Measurements from ENCODE around the gene SAV1.
"Not testable (repeated sequence)": the region's sequence is repeated elsewhere in the genome, so short reads cannot be mapped to it uniquely, and the experiment has no call there.

Gene SAV1

DNA sequence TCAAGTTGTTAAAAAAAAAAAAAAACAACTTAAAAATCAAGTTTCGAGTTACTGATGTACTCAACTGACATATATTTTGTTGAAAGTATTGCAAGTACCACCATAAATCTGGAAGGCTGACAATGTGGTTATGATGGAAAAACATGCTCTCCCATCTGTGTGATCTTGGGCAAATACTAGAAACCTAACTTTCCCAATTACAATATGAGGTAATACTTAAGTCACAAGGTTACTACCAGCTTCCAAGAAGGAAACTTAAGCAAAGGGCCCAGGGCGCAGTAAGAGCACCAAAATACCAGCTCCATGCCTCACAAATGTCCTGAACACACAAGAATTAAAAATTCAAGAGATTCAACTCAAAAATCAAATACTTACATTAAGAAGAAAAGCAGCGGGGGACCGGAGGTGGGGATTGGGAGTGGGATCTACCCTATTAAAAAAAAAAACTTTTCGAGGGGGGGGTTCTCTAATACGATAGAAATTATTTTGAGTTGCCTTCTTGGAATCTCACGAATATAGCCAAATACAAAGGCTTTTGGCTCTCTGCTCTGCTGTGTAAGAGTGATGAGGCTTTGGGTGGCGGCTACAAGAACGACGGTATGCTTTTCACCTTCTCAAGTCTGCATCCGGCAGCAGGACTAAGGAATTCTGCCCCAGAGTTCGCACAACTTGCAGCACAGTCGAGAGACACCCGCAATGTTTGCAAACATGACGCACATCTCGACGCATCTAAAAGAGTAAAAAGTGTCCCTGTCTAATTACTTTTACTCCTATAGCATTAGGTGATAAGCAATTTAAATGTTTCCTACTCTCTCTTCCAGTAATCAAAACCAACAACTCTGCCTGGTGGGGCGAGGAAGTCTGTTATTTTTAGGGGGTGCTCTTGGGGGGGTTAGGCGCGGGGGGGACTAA lies 1.1 kb downstream of the SAV1 start:
- H3K4me3 ChIP-seq = peak overlapping the region; percentile 59 to 96 (median 92)
- peak overlapping the region; percentile 60 to 99 (median 92) for H3K27ac ChIP-seq

DNA sequence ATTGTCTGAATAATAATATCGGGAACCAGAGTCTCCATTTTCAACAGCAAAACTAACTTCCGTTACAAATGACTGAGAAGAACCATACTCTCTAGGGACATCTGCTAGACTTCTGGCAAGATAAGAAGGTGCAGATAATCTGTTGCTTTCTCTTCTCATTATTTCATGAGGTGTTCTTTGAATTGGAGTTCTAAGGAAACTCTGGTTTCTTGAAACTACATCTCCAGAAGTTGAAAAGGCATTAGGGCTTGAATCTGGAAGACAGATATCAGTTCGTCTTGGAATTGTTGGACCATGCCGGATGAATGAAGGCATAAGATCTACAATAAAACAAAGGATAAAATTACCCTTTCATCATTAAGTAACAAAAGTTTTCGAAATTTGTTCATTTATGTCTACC lies 2.8 kb downstream of the SAV1 start:
- H3K4me3 ChIP-seq = peak overlapping the region in 2 of 7 experiments; percentile 70 to 92
- peak overlapping the region in 1 of 21 experiments; percentile 97 for H3K27ac ChIP-seq

DNA sequence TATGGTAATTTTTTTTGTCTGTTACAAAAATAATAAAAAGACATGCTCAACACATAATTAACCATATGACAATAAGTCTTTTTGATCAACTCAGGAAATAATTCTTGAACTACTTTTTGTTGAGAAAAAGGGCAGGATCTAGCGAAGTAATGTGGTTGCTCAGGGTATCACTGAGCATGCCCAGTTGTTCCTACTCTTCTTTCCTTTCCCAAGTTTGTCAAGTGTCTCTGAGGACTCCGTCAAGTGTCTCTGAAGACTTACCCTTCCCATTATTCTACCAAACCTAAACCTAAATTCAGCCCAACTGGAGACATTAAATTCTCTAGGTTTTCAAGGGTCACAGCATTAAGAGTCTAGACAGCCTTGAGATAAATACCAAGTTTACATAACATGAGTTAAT lies 3.5 kb downstream of the SAV1 start:
- not testable (repeated sequence) for H3K27ac ChIP-seq, H3K4me3 ChIP-seq

DNA sequence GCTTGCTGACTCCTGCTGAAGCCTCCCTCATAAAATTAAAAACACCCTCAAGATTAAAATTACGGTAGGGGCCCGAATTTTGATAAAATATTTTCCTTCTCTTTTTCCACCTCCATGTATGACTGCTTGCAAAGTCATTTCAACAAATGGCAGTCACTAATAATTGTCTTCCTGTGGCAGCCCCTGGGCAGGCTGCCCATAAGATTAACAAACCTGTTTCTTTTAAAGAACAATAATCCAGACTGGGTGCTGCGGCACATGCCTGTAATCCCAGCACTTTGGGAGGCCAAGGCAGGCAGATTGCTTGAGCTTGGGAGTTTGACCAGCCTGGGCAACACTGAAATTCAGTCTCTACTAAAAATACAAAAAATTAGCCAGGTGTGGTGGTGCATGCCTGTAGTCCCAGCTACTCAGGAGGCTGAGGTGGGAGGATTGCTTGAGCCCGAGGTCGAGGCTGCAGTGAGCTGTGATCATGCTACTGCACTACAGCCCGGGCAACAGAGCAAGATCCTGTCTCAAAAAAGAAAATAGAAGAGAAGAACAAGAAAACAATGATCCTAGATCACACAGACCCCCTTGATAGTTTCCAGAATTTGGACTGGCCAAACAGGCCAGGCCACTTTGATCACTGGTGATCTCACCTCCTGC lies 8.7 kb downstream of the SAV1 start:
- Histone ChIP-seq H3K27ac (peak overlapping the region in 5 of 21 experiments; percentile 12 to 77 (median 53)), H3K4me3 (no peak overlapping the region)

DNA sequence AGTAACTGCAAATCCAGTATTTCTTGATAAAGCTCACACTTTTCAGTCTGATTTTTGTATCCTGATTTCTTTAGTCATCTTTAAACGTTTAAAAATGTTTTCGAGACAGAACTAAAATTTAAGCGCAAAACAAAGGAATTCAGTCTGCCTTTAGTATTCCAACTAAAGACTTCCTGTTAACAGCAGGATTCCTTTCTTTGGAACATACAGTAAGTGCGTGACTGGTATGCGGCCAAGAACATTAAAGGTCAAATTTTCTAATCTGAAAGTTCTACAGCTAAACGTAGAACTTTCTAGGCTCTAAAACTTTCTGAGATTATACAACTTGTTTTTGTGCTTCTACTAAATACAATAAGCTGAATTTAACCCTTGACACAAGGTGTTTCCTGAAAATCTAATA lies 9.9 kb downstream of the SAV1 start:
- H3K27ac ChIP-seq = peak overlapping the region in 11 of 21 experiments; percentile 7 to 77 (median 50)

DNA sequence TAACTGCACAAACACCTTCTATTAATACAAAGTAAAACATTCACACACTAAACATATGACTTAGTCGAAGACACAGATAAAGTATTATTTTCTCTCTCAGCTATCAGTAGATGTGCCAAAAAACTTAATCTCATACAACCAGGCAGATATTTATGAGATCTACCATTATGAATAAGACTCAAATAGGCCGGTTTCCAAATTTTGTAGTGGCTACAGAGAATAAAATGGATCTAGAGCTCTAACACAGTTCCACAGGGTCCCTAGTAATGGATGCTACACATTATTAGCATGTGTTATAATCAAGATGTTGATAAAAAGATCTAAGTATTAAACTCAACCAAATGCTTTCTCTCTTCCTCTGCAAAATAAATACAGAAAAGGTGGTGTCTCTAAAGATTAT lies 10.4 kb downstream of the SAV1 start:
- no peak overlapping the region for H3K4me3 ChIP-seq

More for the DNA sequence above, 9.9 kb downstream of the SAV1 start:
- H3K4me3 ChIP-seq = no peak overlapping the region

DNA sequence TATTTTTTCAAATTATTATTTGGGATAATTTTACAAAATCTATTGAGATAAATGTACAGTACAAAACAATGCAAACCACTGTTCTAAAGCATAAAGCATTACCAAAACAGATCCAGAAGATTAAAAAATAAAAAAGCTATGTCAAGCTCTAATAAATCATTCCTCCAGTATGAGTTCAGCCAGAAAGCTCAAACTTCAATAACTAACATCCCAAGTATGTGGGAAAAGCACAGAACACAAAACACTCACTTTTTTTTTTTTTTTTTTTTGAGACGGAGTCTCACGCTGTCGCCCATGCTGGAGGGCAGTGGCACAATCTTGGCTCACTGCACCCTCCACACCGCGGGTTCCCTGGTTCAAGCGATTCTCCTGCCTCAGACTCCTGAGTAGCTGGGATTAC lies 11.3 kb downstream of the SAV1 start:
- Histone ChIP-seq H3K27ac (peak overlapping the region in 4 of 21 experiments; percentile 35 to 77 (median 52)), H3K4me3 (no peak overlapping the region)

More for the DNA sequence above, 10.4 kb downstream of the SAV1 start:
- peak overlapping the region in 10 of 21 experiments; percentile 24 to 77 (median 52) for H3K27ac ChIP-seq

DNA sequence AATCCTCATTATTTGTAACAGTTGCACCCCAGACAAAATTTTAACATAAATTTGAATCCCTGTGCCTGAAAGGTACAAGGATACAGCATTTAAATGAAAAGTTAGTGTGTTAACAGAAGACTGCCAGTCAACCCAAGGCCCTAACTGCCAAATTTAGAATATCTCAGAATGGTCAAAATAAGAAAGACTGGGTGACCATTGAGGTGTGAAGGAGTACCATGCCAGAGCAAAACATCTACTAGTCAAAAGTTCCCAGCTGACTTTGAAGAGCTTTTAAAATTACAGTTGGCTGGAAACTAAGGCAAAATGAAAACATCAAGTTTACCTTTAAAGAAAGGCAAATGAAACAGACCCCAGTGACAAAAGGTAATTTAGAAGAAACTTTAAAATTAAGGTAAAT lies 18.4 kb downstream of the SAV1 start:
- no peak overlapping the region for H3K27ac ChIP-seq
- H3K4me3 ChIP-seq = no peak overlapping the region

DNA sequence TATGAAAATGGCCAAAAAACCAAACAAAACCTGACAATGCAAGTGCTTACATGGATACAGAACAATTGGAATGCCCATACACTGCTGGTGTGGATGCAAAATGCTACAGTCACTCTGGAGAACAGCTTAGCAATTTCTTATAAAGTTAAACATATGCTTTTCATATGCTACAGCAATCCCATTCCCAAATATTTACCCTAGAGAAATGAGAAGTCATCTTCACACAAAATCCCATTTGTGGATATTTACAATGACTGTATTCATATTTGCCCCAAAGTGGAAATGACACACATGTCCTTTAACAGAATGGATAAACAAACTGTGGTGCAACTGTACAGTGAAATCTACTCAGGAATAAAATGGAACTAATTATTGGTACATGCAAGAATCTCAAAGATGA lies 20.4 kb downstream of the SAV1 start:
- Histone ChIP-seq H3K4me3 (no peak overlapping the region), H3K27ac (no peak overlapping the region)

DNA sequence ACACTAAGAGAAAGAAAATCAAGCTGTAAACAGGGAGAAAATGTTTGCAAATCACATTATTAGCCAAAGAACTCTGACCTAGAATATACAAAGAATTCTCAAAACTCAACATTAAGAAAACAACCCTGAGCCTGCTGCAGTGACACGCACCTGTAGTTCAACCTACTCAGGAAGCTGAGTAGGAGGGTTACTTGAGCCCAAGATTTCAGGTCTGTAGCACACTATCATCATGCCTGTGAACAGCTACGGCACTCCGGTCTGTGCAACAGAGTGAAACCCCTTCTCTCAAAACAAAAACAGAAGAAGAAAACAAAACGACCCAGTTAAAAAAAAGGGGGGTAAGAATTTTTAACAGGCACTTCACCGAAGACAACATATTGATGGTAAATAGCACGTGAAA lies 20.8 kb downstream of the SAV1 start:
- Histone ChIP-seq H3K4me3 (no peak overlapping the region), H3K27ac (no peak overlapping the region)

DNA sequence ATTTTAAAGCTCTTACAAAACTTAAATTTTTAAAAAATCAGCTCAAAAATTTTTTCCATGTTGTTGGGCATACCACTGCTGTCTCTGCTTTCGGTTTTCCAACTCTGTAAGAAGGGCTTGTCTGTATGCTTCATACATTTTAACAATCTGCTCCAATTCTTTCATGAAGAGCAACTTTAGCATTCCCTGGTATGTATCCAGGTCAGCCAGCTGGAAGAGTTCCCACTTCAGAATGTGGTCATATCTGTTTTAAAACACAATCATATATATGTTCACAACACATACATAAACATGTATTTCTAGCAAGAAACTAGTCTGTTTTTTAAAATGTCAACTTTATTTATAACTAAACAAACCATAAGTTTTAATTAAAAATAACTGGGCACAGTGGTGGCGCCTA lies 33.0 kb downstream of the SAV1 start:
- Histone ChIP-seq H3K4me3 (no peak overlapping the region), H3K27ac (no peak overlapping the region)

DNA sequence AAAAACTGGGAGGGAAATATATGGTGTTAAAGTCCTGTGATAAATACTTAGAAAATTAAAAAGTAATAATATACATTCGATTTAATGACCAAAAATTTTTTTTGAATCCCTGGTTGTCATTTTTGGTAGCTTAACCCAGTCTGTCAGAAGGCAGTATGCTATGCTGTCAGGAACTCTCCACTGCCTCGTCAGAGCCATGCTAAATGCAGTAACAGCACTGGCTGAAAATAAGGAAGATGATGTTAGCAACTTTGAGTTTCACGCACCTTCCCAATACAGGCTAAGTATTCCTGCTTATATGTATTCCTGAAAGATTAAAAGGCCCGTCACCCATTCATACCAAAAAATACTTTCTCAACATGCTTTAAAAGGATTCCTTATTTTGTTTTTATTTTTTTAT lies 34.2 kb downstream of the SAV1 start:
- H3K4me3 ChIP-seq = no peak overlapping the region

DNA sequence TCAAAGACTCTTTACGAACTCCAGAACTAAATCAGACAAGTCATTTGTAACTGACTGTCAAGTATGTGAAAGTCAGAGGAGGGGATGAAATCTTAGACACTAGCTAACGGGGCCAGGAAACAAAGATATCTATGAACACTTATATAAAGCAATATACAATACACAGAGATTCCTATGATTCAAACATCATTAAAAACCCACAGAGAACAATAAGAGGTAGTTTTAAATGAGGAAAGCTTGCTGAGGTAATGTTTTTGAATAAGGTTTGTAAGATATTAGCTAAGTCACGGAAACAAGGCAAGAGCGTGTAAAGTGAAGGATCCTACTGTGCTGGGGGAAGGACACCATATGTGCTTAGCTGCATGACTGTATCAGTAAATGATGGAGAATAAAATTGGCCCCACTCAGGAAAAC lies 36.7 kb downstream of the SAV1 start:
- H3K4me3 ChIP-seq = no peak overlapping the region
- no peak overlapping the region for H3K27ac ChIP-seq

More for the DNA sequence above, 34.2 kb downstream of the SAV1 start:
- H3K27ac ChIP-seq = no peak overlapping the region

DNA sequence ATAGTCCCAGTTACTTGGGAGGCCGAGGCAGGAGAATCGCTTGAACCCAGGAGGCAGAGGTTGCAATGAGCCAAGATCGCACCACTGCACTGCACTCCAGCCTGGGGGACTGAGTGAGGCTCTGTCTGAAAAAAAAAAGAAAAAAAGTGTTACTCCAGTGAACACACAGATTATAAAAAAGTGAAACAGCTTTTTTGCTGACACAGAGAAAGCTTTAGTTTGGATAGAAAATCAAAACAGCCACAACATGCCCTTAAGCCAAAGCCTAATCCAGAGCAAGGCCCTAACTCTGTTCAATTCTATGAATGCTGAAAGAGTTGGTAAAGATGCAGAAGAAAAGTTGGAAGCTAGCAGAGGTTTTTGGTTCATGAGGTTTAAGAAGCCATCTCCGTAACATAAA lies 43.2 kb downstream of the SAV1 start:
- H3K27ac ChIP-seq = not testable (repeated sequence)

DNA sequence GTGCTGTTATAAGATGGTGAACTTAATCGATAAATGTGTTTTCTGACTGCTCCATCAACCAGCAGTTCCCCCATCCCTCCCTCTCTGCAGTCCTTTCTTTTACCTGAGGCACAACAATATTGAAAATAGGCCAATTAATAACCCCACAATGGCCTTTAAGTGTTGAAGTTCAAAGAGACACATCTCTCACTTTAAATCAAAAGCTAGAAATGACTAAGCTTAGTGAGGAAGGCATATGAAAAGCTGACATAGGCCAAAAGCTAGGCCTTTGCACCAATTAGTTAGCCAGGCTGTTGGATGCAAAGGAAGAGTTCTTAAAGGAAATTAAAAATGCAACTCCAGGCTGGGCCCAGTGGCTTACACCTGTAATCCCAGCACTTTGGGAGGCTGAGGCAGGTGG lies 43.7 kb downstream of the SAV1 start:
- no peak overlapping the region for H3K27ac ChIP-seq
- H3K4me3 ChIP-seq = no peak overlapping the region

More for the DNA sequence above, 43.2 kb downstream of the SAV1 start:
- not testable (repeated sequence) for H3K4me3 ChIP-seq

DNA sequence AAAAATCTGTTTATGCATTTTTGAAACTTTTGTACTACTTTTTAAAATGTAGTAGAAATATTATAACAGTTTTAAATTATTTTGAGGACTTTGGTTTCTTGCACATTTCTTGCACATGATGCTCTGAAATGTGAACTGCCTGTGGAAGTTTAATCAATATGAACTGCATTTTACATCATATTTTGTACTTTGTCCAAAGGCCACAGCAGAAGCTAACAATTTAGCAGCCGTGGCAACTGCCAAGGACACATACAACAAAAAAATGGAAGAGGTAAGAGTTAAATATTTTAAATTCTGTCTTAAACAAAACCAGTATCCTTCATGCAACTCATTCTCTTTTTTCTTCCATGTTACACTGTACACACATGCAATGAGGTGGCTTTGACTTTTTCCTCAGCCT lies 45.1 kb downstream of the SAV1 start:
- H3K4me3 ChIP-seq = no peak overlapping the region
- H3K27ac ChIP-seq = no peak overlapping the region

DNA sequence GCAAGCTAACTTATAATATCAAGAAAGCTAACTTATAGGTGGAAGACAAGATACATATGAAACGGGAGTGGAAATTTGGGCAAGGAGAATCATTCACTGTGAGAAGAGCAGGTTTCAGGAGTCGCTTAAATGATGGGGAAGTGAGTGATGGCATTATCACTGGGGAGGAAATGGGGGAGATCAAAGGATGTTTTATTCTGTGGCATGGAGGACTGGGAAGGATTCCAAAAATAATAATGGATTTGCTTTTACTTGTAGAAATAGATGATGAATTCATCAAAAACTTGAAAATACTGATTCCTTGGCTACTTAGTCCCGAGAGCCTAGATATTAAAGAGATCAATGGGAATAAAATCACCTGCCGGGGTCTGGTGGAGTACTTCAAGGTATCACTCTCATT lies 47.8 kb downstream of the SAV1 start:
- no peak overlapping the region for H3K27ac ChIP-seq
- H3K4me3 ChIP-seq = no peak overlapping the region

DNA sequence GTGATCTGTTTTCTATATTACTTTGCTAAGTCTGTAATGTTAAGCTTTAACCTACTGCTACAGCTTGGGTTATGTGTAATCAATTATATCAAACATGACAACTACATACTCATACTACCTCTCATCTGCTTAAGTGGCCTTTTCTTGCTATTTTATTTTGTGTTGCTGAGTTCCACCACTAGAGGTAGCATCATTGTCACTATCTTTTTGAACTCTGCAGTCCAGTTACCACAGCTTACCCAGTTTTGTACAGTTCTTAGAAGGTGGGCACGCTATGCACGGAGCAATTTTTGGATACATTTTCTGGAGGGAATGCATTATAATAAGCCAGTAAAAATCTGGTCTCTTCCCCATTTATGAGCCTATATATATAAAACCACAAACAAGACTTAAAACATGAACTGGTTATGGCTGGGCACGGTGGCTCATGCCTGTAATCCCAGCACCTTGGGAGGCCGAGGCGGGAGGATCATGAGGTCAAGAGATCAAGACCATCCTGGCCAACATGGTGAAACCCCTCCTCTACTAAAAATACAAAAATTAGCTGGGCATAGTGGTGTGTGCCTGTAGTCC lies 48.5 kb downstream of the SAV1 start:
- H3K27ac ChIP-seq = no peak overlapping the region
- H3K4me3 ChIP-seq = no peak overlapping the region

DNA sequence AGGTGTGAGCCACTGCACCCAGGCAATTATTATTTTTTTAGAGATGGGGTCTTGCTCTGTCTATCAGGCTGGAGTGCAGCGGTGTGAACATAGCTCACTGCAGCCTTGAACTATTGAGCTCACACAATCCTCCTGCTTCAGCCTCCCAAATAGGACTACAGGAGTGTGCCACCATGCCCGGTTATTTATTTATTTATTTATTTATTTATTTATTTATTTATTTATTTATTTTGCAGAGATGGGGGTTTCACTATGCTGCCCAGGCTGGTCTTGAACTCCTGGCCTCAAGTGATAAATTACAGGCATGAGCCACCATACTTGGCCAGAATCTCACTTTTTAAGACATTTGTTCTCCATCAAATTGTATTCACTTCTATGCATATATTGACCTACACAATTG lies 51.8 kb downstream of the SAV1 start:
- Histone ChIP-seq H3K27ac (no peak overlapping the region), H3K4me3 (no peak overlapping the region)

DNA sequence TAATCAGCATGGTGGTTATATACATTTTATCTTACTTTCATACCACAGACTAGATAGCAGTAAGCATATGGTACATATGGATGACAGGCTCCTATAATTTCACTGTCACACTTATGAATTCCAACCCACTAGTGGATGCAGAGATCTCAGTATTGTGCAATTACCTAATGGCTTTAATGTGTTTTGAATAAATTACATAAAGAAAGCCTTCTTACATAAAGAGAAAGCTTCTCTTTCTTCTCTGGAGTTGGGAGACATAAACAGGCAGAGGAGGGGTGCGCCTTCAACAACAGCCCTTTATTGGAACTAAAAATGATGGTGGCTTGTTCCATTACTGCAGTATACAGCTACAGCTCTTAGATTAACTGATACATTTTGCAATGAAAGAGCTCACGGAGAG lies 52.6 kb downstream of the SAV1 start:
- H3K4me3 ChIP-seq = no peak overlapping the region
- H3K27ac ChIP-seq = no peak overlapping the region

DNA sequence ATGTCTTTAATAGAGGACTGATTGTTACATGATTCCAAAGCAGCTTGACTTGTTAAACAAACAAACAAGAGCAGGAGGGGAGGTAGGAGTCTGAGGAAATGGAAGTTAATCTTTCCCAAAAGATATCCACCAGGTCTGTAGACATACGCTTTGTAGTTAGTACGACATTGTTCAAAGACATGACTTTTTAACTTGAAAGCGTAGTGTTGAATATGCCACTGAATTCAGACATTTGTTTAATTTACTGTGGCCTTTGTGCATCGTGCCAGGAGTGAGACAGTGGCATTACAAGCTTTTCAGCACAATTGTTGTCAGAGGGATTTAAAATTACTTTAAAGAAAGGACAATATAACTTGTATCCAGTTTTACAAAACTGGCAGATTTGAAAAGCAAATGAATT lies 53.0 kb downstream of the SAV1 start:
- H3K27ac ChIP-seq = no peak overlapping the region
- H3K4me3 ChIP-seq = no peak overlapping the region

Data from skin epidermis (tissue), 12 donors.